Prostate gland (tissue), 2 donors: ENCODE results near the gene MED15.
A peak's percentile ranks its signal among the peaks of the same experiment; 100 is the strongest.

Experiments used
- POLR2A ChIP-seq: fragments of 450-650 bp; IDR thresholded peaks from one replicate; pipeline ENCODE4 v1.6.1; 2016; ENCODE audit warnings: antibody characterized with exemption, mild to moderate bottlenecking
- TF ChIP-seq, protein P1 (sequence below), 4 experiments: fragments of 200-600 bp in 2 of 4; fragments of 450-650 bp in 2 of 4; sonication (generic) in 2 of 4; IDR thresholded peaks; 1 replicate in 3 of 4; 2 replicates in 1 of 4; pipeline ENCODE4 v1.5.1; 2016 to 2019; ENCODE audit warnings: antibody characterized with exemption in 4 of 4, mild to moderate bottlenecking in 2 of 4, moderate library complexity in 2 of 4

DNA sequence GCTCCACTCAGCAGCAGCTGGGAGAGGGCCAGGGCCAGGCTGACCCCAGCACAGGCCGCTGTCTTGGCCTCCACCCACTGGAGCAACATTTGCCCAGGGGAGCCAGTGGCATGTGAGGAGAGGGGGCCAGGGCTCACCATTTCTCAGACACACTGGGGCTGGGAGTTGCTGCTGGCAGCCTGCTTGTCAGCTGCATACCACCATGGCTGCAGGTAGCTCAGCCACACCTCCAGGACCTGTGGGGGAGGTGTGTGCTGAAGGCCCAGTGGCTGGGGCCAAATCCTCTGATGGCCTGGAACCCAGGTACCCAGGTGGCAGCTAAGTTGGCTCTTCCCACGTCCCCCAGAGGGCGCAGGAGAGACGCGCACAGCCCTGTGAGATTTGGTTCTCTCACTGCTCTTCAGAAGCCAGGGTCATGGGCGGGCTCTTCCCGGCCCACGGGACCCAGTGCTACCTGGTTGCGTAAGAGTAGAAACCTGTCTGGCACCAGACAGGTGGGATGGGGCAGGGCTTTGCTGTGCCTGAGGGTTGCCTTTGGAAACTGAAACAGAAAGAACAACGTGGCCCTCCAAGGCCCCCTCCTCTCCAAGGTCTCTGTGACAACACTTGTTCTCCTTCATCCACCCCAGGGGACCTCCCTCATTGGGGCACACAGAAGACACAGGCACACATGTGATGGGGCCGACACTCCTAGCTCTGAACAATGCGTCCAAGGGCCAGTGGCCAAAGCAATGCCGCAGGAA lies 98.8 kb downstream of the MED15 start:
- TF ChIP-seq, protein P1, sequence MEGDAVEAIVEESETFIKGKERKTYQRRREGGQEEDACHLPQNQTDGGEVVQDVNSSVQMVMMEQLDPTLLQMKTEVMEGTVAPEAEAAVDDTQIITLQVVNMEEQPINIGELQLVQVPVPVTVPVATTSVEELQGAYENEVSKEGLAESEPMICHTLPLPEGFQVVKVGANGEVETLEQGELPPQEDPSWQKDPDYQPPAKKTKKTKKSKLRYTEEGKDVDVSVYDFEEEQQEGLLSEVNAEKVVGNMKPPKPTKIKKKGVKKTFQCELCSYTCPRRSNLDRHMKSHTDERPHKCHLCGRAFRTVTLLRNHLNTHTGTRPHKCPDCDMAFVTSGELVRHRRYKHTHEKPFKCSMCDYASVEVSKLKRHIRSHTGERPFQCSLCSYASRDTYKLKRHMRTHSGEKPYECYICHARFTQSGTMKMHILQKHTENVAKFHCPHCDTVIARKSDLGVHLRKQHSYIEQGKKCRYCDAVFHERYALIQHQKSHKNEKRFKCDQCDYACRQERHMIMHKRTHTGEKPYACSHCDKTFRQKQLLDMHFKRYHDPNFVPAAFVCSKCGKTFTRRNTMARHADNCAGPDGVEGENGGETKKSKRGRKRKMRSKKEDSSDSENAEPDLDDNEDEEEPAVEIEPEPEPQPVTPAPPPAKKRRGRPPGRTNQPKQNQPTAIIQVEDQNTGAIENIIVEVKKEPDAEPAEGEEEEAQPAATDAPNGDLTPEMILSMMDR (IDR thresholded peaks at IDR 0.05) = peak in 3 of 4 experiments; percentile 71 to 93 (median 83)
- TF ChIP-seq POLR2A = no peak
